C4-2B (cell line): Measurements from ENCODE around the gene PURB.
A peak's percentile ranks its signal among the peaks of the same experiment; 100 is the strongest.

Experiments
- CTCF ChIP-seq: fragments of 450-650 bp; conservative IDR thresholded peaks from 2 replicates; pipeline ENCODE4 v1.5.1; 2017; ENCODE audit warnings: mild to moderate bottlenecking
- ZFX ChIP-seq: fragments of 450-650 bp; IDR thresholded peaks from 2 replicates; pipeline ENCODE4 v1.6.1; 2017

DNA sequence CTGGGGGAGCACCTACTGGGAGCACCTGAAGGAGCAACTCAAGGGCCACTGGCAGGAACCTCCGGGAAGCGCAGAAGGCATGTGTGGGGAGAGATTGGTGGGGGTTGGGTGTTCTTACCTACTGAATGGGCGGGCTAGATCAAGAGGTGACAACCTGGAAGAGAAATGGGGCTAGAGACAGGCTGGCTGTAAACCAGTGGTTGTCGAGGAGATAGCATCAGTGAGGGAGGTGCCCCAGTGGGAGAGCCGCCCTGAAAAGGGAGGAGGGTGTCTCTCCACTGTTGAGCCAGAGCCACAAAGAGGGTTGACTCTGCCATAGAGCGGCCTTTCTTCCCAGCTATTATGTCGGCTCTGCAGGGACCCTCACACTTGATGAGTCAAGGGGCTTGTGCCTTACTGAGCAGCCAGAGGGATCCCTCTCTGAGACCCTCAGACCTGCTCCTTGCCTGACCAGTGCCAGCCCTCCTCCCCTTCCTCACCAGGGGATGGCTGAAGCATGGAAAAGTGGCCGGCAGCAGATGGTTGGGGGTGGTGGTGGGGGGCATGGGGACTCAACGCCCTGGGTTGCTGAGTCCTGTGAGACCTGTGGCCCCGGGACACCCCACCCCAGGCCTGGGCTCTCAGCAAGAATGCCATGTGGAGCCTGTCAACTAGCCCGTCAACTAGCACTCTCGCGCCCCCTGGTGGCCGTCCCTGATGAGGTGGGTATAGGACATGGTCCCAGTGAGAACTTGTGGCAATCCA lies 36.4 kb upstream of the PURB start:
- TF ChIP-seq CTCF (peak; percentile 91), ZFX (no peak)
